SK-N-SH treated with all-trans-retinoic acid at 6 μM for 48 hours (cell line): ENCODE results near the gene KATNIP.

Source experiments
- ARNTL ChIP-seq: fragments of 450-650 bp; formaldehyde crosslinking; IDR thresholded peaks from 2 replicates; pipeline ENCODE4 v1.5.0; 2020; ENCODE audit warnings: low read depth, mild to moderate bottlenecking, moderate library complexity, borderline replicate concordance
- CSDC2 ChIP-seq: fragments of 250-450 bp; sonication (Bioruptor Pico); IDR thresholded peaks from 2 replicates; pipeline ENCODE4 v1.5.0; 2020; ENCODE audit warnings: mild to moderate bottlenecking, moderate library complexity
- ESRRG ChIP-seq: fragments of 250-450 bp; sonication (Bioruptor Pico); IDR thresholded peaks from 2 replicates; pipeline ENCODE4 v1.6.1; 2021; ENCODE audit warnings: mild to moderate bottlenecking
- GLIS3 ChIP-seq: fragments of 250-450 bp; sonication (Bioruptor Pico); IDR thresholded peaks from 2 replicates; pipeline ENCODE4 v1.5.0; 2020; ENCODE audit warnings: mild to moderate bottlenecking, moderate library complexity
- ISL1 ChIP-seq: fragments of 250-450 bp; sonication (Bioruptor Pico); IDR thresholded peaks from 2 replicates; pipeline ENCODE4 v2.1.2; 2022; ENCODE audit warnings: mild to moderate bottlenecking, moderate library complexity
- PATZ1 ChIP-seq: fragments of 250-450 bp; sonication (Bioruptor Pico); IDR thresholded peaks from 2 replicates; pipeline ENCODE4 v1.8.0; 2020; ENCODE audit warnings: mild to moderate bottlenecking, moderate library complexity, borderline replicate concordance
- RARB ChIP-seq: fragments of 250-450 bp; sonication (Bioruptor Pico); IDR thresholded peaks from 2 replicates; pipeline ENCODE4 v1.8.0; 2021; ENCODE audit warnings: mild to moderate bottlenecking, moderate library complexity
- SNAI2 ChIP-seq: fragments of 250-450 bp; sonication (Bioruptor Pico); IDR thresholded peaks from 2 replicates; pipeline ENCODE4 v1.5.0; 2020; ENCODE audit warnings: mild to moderate bottlenecking, moderate library complexity
- TCF4 ChIP-seq: fragments of 250-450 bp; sonication (Bioruptor Pico); IDR thresholded peaks from 2 replicates; pipeline ENCODE4 v1.8.0; 2021; ENCODE audit warnings: mild to moderate bottlenecking, moderate library complexity, borderline replicate concordance
- ZC3H10 ChIP-seq: fragments of 250-450 bp; sonication (Bioruptor Pico); IDR thresholded peaks from 2 replicates; pipeline ENCODE4 v1.5.1; 2021; ENCODE audit warnings: mild to moderate bottlenecking, moderate library complexity
- ZFP3 ChIP-seq: fragments of 250-450 bp; sonication (Bioruptor Pico); IDR thresholded peaks from 2 replicates; pipeline ENCODE4 v1.5.0; 2020; ENCODE audit warnings: mild to moderate bottlenecking, moderate library complexity
- ZFP30 ChIP-seq: fragments of 450-650 bp; formaldehyde crosslinking; IDR thresholded peaks from 2 replicates; pipeline ENCODE4 v1.5.0; 2022; ENCODE audit warnings: mild to moderate bottlenecking, moderate library complexity
- ZNF565 ChIP-seq: fragments of 450-650 bp; formaldehyde crosslinking; conservative IDR thresholded peaks from 2 replicates; pipeline ENCODE4 v1.5.0; 2020; ENCODE audit warnings: low read depth, mild to moderate bottlenecking, moderate library complexity
- ZNF8 ChIP-seq: fragments of 450-650 bp; formaldehyde crosslinking; IDR thresholded peaks from 2 replicates; pipeline ENCODE4 v1.5.0; 2020; ENCODE audit warnings: mild to moderate bottlenecking, moderate library complexity

GRCh38 chr16:27591837-27592236 is 41.9 kb downstream of the KATNIP start:
- TF ChIP-seq ARNTL (CRISPR knock-in tag): no peak
- TF ChIP-seq PATZ1: no peak
- TF ChIP-seq ZFP30 (CRISPR knock-in tag): no peak
- no peak for TF ChIP-seq ZNF565
- TF ChIP-seq GLIS3 (CRISPR knock-in tag): no peak
- no peak for TF ChIP-seq TCF4 (CRISPR knock-in tag)
- TF ChIP-seq CSDC2 (CRISPR knock-in tag): no peak
- TF ChIP-seq RARB (CRISPR knock-in tag): no peak
- no peak for TF ChIP-seq ZC3H10 (CRISPR knock-in tag)
- no peak for TF ChIP-seq ZFP3
- TF ChIP-seq ZNF8 (CRISPR knock-in tag): no peak
- TF ChIP-seq ESRRG: no peak
- TF ChIP-seq ISL1 (CRISPR knock-in tag): no peak
- TF ChIP-seq SNAI2 (CRISPR knock-in tag): no peak
